SJCRH30 (cell line): ENCODE data around the gene CBFA2T3. TPM values are rescaled to one million over a fixed set of nuclear protein-coding genes. Genes with fewer than 3 reads are reported as not detected.

Experiments
- DNase-seq, 2 experiments: peaks; one replicate each; pipeline ENCODE4 v3.0.0-alpha.2; 2015 to 2020
- H3K27ac ChIP-seq: fragments of 250-450 bp; sonication (Bioruptor Pico); 2 replicates; pipeline ENCODE4 v1.5.1; 2020; ENCODE audit warnings: mild to moderate bottlenecking, moderate library complexity
- H3K27me3 ChIP-seq: fragments of 250-450 bp; sonication (Bioruptor Pico); 2 replicates; pipeline ENCODE4 v1.5.1; 2020; ENCODE audit warnings: mild to moderate bottlenecking, moderate library complexity
- H3K36me3 ChIP-seq: fragments of 250-450 bp; sonication (Bioruptor Pico); 2 replicates; pipeline ENCODE4 v1.5.1; 2020; ENCODE audit warnings: mild to moderate bottlenecking, moderate library complexity
- H3K4me1 ChIP-seq: fragments of 250-450 bp; sonication (Bioruptor Pico); 2 replicates; pipeline ENCODE4 v1.5.1; 2020; ENCODE audit warnings: mild to moderate bottlenecking, moderate library complexity
- H3K4me3 ChIP-seq: fragments of 250-450 bp; sonication (Bioruptor Pico); 2 replicates; pipeline ENCODE4 v1.5.1; 2020; ENCODE audit warnings: mild to moderate bottlenecking, moderate library complexity
- H3K9me3 ChIP-seq: fragments of 250-450 bp; sonication (Bioruptor Pico); replicated peaks from 2 replicates; pipeline ENCODE4 v1.5.1; 2020; ENCODE audit warnings: mild to moderate bottlenecking, moderate library complexity
- total RNA-seq: library from RNA; depleted of rRNA; stranded (reverse); fragments of >200 nt; shearing (Covaris generic); gene quantifications from 2 replicates; pipeline ENCODE4 v1.2.3, GENCODE V29; 2014

The CBFA2T3 gene
- total RNA-seq, 1 experiment from 2014 or later: 3.5 TPM

GRCh38 chr16:88856828-88857727 lies 119.9 kb downstream of the CBFA2T3 start, which contains the start of the genes GALNS and TRAPPC2L:
TSS of gene GALNS (minus strand) at chr16:88856947. CDS start at chr16:88856877, 70 bp downstream.
TSS of gene TRAPPC2L (plus strand) at chr16:88857127. CDS start at chr16:88857151, 24 bp downstream.
- peak; percentile 94 to 95 for DNase-seq
- Histone ChIP-seq H3K27ac (peak within 1 kb of the TSS; percentile 62), H3K36me3 (no peaks in the 10 kb centered on the region), H3K4me1 (peaks cover 6% of the 10 kb centered on the region), H3K9me3 (no peaks in the 10 kb centered on the region), H3K4me3 (peak within 1 kb of the TSS; percentile 80), H3K27me3 (no peaks in the 10 kb centered on the region)

- H3K36me3 ChIP-seq: no peaks in the 10 kb centered on the region
- DNase-seq: no peak
- H3K4me3 ChIP-seq: peak overlapping the region; percentile 80
- H3K9me3 ChIP-seq: no peaks in the 10 kb centered on the region
- peaks cover 6% of the 10 kb centered on the region for H3K4me1 ChIP-seq
- H3K27ac ChIP-seq: no peak overlapping the region; the same call in 1 of the 2 replicates
- no peaks in the 10 kb centered on the region for H3K27me3 ChIP-seq
Measured at GRCh38 chr16:88856122-88856827, 120.7 kb downstream of the CBFA2T3 start.

- no peak overlapping the region for H3K27ac ChIP-seq
- peaks cover 6% of the 10 kb centered on the region for H3K4me1 ChIP-seq
- peak overlapping the region; percentile 54 for H3K4me3 ChIP-seq
Measured at GRCh38 chr16:88855736-88856121, 121.3 kb downstream of the CBFA2T3 start.

GRCh38 chr16:88855176-88855575 lies 121.8 kb downstream of the CBFA2T3 start:
- Histone ChIP-seq H3K4me3 (no peak overlapping the region), H3K4me1 (peaks cover 6% of the 10 kb centered on the region), H3K36me3 (no peaks in the 10 kb centered on the region), H3K27me3 (no peaks in the 10 kb centered on the region), H3K27ac (no peak overlapping the region), H3K9me3 (no peaks in the 10 kb centered on the region)
- DNase-seq: no peak

More at GRCh38 chr16:88855736-88856121, 121.3 kb downstream of the CBFA2T3 start:
- Histone ChIP-seq H3K36me3 (no peaks in the 10 kb centered on the region), H3K27me3 (no peaks in the 10 kb centered on the region), H3K9me3 (no peaks in the 10 kb centered on the region)
- no peak for DNase-seq

GRCh38 chr16:88854306-88855111 lies 122.5 kb downstream of the CBFA2T3 start:
- no peaks in the 10 kb centered on the region for H3K27me3 ChIP-seq
- H3K9me3 ChIP-seq: no peaks in the 10 kb centered on the region
- H3K4me1 ChIP-seq: peaks cover 6% of the 10 kb centered on the region
- H3K36me3 ChIP-seq: no peaks in the 10 kb centered on the region
- no peak overlapping the region for H3K27ac ChIP-seq
- H3K4me3 ChIP-seq: no peak overlapping the region
- peak; percentile 39 to 44 for DNase-seq

GRCh38 chr16:88853325-88853941 lies 123.6 kb downstream of the CBFA2T3 start:
- H3K27ac ChIP-seq: no peak overlapping the region
- H3K4me3 ChIP-seq: no peak overlapping the region
- H3K36me3 ChIP-seq: no peaks in the 10 kb centered on the region
- no peaks in the 10 kb centered on the region for H3K9me3 ChIP-seq
- H3K27me3 ChIP-seq: no peaks in the 10 kb centered on the region
- H3K4me1 ChIP-seq: peaks cover 6% of the 10 kb centered on the region
- DNase-seq: no peak

GRCh38 chr16:88851616-88852015 lies 125.4 kb downstream of the CBFA2T3 start:
- Histone ChIP-seq H3K9me3 (no peaks in the 10 kb centered on the region), H3K4me1 (peaks cover 3% of the 10 kb centered on the region; the same call in 1 of the 2 replicates), H3K27me3 (no peaks in the 10 kb centered on the region), H3K4me3 (no peak overlapping the region), H3K36me3 (no peaks in the 10 kb centered on the region), H3K27ac (no peak overlapping the region)
- no peak for DNase-seq

- Histone ChIP-seq H3K4me1 (peaks cover 3% of the 10 kb centered on the region; the same call in 1 of the 2 replicates), H3K27me3 (no peaks in the 10 kb centered on the region), H3K4me3 (no peak overlapping the region), H3K9me3 (no peaks in the 10 kb centered on the region), H3K36me3 (no peaks in the 10 kb centered on the region), H3K27ac (no peak overlapping the region)
- DNase-seq: no peak
Measured at GRCh38 chr16:88850531-88851199, 126.3 kb downstream of the CBFA2T3 start.

GRCh38 chr16:88848557-88848956 lies 128.4 kb downstream of the CBFA2T3 start:
- no peak for DNase-seq
- Histone ChIP-seq H3K27me3 (no peaks in the 10 kb centered on the region), H3K9me3 (no peaks in the 10 kb centered on the region), H3K36me3 (no peaks in the 10 kb centered on the region), H3K4me3 (no peak overlapping the region), H3K27ac (no peak overlapping the region), H3K4me1 (no peaks in the 10 kb centered on the region)

- H3K27ac ChIP-seq: no peak overlapping the region
- H3K4me3 ChIP-seq: no peak overlapping the region
- no peak for DNase-seq
- H3K36me3 ChIP-seq: no peaks in the 10 kb centered on the region
- H3K4me1 ChIP-seq: no peaks in the 10 kb centered on the region
- no peaks in the 10 kb centered on the region for H3K27me3 ChIP-seq
- H3K9me3 ChIP-seq: no peaks in the 10 kb centered on the region
Measured at GRCh38 chr16:88847654-88848053, 129.4 kb downstream of the CBFA2T3 start.

- Histone ChIP-seq H3K36me3 (no peaks in the 10 kb centered on the region), H3K4me3 (no peak overlapping the region), H3K9me3 (no peaks in the 10 kb centered on the region)
Measured at GRCh38 chr16:88846088-88846487, 130.9 kb downstream of the CBFA2T3 start.

GRCh38 chr16:88844419-88845036 lies 132.5 kb downstream of the CBFA2T3 start:
- Histone ChIP-seq H3K4me3 (no peak overlapping the region), H3K36me3 (no peaks in the 10 kb centered on the region), H3K27me3 (no peaks in the 10 kb centered on the region), H3K27ac (no peak overlapping the region), H3K4me1 (no peaks in the 10 kb centered on the region), H3K9me3 (no peaks in the 10 kb centered on the region)
- no peak for DNase-seq

More at GRCh38 chr16:88846088-88846487, 130.9 kb downstream of the CBFA2T3 start:
- Histone ChIP-seq H3K27ac (no peak overlapping the region), H3K4me1 (no peaks in the 10 kb centered on the region), H3K27me3 (no peaks in the 10 kb centered on the region)
- DNase-seq: no peak

- Histone ChIP-seq H3K27ac (no peak overlapping the region), H3K4me1 (no peaks in the 10 kb centered on the region), H3K9me3 (no peaks in the 10 kb centered on the region), H3K4me3 (no peak overlapping the region), H3K27me3 (no peaks in the 10 kb centered on the region), H3K36me3 (no peaks in the 10 kb centered on the region)
- no peak for DNase-seq
Measured at GRCh38 chr16:88843256-88843655, 133.8 kb downstream of the CBFA2T3 start.
